Adrenal gland (tissue), 5 donors: ENCODE data around the gene ASZ1.

ENCODE experiments used
- POLR2A ChIP-seq, 2 donors: fragments of 450-650 bp; IDR thresholded peaks; one replicate each; pipeline ENCODE4 v1.6.1; 2017; ENCODE audit warnings: antibody characterized with exemption in 2 of 2, mild to moderate bottlenecking in 2 of 2, moderate library complexity in 1 of 2
- TF ChIP-seq, protein P1 (sequence below), 6 experiments: fragments of 450-650 bp in 4 of 6; fragments of 200-600 bp in 2 of 6; sonication (generic) in 1 of 6; IDR thresholded peaks; 1 replicate in 5 of 6; 2 replicates in 1 of 6; pipeline versions ENCODE4 v1.5.1 to v1.8.0; 2016 to 2021; ENCODE audit warnings: antibody characterized with exemption in 6 of 6, mild to moderate bottlenecking in 2 of 6, moderate library complexity in 1 of 6
- donor health status: DM: no; HTN: no; CAD: no.

GRCh38 chr7:117412946-117413559 lies 14.2 kb downstream of the ASZ1 start:
- TF ChIP-seq, protein P1, sequence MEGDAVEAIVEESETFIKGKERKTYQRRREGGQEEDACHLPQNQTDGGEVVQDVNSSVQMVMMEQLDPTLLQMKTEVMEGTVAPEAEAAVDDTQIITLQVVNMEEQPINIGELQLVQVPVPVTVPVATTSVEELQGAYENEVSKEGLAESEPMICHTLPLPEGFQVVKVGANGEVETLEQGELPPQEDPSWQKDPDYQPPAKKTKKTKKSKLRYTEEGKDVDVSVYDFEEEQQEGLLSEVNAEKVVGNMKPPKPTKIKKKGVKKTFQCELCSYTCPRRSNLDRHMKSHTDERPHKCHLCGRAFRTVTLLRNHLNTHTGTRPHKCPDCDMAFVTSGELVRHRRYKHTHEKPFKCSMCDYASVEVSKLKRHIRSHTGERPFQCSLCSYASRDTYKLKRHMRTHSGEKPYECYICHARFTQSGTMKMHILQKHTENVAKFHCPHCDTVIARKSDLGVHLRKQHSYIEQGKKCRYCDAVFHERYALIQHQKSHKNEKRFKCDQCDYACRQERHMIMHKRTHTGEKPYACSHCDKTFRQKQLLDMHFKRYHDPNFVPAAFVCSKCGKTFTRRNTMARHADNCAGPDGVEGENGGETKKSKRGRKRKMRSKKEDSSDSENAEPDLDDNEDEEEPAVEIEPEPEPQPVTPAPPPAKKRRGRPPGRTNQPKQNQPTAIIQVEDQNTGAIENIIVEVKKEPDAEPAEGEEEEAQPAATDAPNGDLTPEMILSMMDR (IDR thresholded peaks at IDR 0.05): no peak
- TF ChIP-seq POLR2A (IDR thresholded peaks at IDR 0.05): no peak
